HG02623 (cell line): ENCODE data around the gene USP15.

Experiments
- ATAC-seq: cut with Tn5 transposase; IDR thresholded peaks from one replicate; pipeline ENCODE4 v1.9.1; 2021; ENCODE audit warnings: moderate library complexity; ENCODE audit not compliant: unreplicated experiment

Gene USP15

GRCh38 chr12:62259993-62260732 lies at the start of gene USP15:
Gene USP15, plus strand, starts transcription at chr12:62260404. Its CDS starts 11 bp downstream, at chr12:62260415.
- ATAC-seq: peak; percentile 71

DNA sequence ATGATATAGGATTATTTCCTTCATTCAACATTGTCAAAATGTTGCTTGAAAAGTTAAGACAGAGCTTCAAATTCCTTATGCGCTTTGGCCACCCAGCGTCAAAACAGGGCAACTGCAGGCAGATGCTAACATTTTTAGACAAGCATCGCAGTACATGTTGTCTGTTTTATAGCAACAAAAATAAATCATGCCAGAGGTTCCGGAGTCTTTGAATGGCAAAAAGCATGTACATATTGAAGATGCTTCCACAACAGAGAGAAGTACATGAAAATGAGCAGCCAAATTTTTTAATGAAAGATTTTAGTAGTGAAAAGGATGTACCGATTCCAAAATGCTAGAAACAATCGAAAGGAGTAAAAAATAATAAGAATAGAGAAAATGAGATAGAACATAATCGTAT lies 49.8 kb upstream of the USP15 start:
- ATAC-seq: peak; percentile 73

GRCh38 chr12:62211510-62211909 lies 48.7 kb upstream of the USP15 start:
- no peak for ATAC-seq

- no peak for ATAC-seq
Observed at GRCh38 chr12:62214846-62215245, 45.4 kb upstream of the USP15 start.

GRCh38 chr12:62215506-62215905 lies 44.7 kb upstream of the USP15 start:
- no peak for ATAC-seq

GRCh38 chr12:62217466-62218194 lies 42.6 kb upstream of the USP15 start:
- no peak for ATAC-seq

DNA sequence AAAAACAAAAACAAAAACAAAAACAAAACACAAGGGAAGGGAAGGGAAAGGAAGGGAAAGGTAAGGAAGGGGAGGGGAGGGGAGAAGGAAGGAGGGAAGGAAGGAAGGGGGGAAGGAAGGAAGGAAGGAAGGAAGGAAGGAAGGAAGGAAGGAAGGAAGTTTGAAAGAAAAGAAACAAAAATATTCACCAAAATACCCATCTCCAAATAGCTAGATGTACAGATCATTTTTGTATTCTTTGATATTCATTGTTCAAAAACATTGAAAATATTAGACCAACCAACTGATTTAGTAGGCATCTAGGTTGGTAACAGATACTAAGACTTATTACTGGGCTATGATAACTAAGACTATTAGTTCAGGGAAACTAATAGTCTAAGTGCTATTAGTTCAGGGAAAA lies 39.1 kb upstream of the USP15 start:
- no peak for ATAC-seq

GRCh38 chr12:62224601-62225000 lies 35.6 kb upstream of the USP15 start:
- no peak for ATAC-seq

DNA sequence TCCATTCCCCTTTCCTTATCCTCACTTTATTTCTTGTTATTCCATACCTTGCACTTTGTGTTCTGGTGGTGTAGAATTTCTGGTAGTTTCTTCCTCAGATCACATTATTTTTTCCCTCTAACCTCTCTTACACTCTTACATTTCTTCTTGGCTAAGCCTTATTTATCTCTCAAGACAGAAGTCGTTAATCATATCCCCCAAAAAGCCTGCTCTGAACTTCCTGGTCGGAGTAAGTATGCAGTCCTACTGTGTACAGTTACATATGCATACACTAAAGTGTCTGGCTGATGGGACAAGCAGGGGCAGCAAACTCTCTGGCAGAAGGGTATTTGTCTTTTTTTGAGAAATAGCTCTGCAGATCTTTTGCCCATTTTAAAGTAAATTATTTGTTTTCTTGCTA lies 33.1 kb upstream of the USP15 start:
- no peak for ATAC-seq

DNA sequence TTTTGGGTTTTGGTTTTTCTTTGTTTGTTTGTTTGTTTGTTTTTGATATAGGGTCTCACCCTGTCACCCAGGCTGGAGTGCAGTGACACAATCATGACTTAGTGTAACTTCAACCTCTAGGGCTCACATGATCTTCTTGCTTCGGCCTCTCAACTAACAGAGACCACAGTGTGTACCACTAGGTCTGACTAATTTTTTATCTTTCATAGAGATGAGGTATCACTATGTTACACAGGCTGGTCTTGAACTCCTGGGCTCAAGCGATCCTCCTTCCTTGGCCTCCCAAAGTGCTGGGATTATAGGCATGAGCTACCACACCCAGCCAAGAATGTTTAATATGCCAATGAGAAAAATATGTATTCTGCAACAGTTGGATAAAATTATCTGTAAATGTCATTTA lies 29.6 kb upstream of the USP15 start:
- no peak for ATAC-seq

DNA sequence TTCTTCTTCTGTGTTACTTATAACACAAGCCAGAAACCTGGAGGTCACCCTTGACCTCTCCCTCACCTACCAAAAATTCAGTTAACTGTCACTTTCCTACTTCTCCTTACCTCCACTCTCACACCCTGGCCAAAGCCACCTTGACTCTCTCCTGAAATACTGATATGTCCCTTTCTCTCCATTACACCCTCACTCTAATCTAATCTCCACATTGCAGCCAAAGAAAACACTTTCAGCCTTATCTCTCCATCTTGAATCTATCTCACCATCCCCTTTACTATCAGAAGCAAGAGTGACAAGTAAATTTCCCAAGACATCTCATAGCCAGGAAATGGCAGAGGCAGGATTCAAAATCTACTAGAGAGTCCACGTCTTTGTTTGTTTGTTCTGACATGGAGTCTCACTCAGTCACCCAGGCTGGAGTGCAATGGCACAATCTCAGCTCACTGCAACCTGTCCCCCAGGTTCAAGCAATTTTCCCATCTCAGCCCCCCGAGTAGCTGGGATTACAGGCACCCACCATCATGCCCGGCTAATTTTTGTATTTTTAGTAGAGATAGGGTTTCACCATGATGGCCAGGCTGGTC lies 28.0 kb upstream of the USP15 start:
- ATAC-seq: no peak

DNA sequence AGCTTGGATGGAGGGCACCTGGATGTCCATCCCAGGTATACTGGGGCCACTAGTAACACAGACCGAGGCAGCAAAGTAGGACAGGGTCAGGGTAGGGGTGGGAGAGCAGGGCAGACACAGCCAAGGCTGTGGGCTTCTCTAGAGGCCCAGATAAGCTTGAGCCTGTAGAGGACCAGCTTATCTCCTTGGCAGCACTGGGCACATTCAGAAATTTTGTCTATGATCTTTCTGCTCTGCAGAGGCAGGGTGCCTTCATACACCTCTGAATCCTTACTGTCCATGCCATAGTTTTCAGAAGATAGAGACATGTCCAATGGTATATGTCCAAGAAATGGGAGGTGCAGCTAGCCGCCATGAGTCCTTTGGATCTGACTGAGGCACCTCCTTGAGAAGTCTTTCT lies 26.4 kb upstream of the USP15 start:
- ATAC-seq: no peak

DNA sequence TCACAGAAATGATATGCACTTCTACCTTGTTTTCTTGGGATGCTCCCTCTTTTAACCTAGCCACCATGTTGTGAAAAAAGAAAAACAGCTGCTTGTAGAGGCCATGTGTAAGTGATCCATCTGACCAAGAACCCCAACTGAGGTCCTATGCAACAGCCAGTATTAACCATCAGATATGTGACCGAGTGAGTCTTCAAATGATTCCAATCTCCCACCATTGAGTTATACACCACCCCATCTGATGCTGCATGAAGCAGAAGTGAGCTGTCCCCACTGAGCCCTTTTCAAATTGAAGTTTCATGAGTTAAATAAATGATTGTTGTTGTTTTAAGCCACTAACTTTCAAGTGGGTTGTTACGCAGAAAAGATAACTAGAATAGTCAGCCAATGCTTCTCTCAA lies 20.6 kb upstream of the USP15 start:
- no peak for ATAC-seq

DNA sequence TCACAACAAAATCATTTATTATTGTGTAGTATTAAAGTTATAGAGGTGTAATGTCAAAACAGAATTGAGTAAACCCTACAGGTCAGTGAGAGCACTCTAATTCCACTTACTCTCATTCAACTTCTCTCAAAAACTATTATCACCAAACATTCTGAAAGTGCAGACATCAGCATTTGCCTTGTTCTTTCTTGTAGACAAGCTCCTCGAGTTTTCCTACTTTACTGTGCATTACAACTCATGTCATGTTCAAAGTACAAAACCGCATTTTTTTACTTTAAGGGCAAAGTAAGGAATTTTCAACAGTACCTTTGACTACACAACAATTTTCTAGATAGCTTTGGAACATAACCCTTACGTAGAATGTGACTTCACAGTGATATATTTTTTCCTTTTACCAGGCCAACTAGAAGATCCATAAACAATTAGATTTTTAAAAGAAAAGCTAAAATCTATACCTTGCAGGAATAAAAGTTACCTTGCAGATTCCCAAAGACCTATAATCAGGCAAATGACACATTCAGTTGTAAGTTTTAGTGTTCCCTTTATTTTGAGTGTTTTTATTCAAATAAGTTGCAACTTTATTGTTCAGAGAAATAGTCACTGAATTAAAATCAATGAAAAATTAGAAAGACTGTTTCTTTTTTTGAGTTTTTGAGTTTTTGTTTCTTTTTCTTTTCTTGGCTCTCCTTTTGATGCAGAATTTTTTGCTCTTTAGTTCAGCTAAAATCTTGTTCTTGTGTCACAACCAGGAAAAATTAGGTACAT lies 12.7 kb upstream of the USP15 start:
- ATAC-seq: no peak

GRCh38 chr12:62248873-62249272 lies 11.3 kb upstream of the USP15 start:
- no peak for ATAC-seq

GRCh38 chr12:62249419-62249818 lies 10.8 kb upstream of the USP15 start:
- ATAC-seq: no peak

GRCh38 chr12:62250671-62251608 lies 9.3 kb upstream of the USP15 start:
- peak; percentile 90 for ATAC-seq

DNA sequence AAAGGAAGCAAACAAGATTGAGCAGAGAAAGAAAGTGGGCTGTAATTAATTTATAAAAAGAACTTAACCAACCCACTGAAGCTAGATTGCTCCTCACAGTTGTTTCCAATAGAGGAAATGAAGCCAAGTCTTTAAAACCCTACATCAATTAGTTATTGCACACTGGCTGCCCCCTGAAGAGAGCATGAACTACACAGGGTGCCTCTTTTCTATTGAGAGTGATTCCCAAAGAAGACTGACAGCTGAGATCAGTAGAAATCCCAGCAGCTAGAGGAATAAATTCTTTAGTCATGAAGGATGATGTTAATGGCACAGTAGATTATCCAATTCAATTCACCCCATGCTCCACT lies 8.6 kb upstream of the USP15 start:
- ATAC-seq: peak; percentile 39

DNA sequence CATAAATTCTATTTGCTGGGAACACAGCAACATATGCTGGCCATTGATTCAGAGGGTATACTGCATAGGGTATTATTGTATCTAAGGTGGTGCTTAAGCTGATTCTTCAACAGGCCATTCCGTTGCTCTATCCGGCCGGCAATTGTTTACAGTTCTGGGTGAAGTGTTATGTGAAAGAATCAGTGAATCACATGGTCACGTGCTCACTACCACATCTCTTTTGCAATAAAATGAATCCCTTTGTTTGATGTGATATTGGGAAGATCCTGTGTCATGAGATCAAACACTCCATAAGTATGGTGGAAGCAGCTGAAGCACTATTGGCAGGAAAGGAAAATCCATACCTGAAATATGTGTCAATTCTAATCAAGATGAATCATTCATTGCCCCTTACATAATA lies 7.6 kb upstream of the USP15 start:
- ATAC-seq: no peak

DNA sequence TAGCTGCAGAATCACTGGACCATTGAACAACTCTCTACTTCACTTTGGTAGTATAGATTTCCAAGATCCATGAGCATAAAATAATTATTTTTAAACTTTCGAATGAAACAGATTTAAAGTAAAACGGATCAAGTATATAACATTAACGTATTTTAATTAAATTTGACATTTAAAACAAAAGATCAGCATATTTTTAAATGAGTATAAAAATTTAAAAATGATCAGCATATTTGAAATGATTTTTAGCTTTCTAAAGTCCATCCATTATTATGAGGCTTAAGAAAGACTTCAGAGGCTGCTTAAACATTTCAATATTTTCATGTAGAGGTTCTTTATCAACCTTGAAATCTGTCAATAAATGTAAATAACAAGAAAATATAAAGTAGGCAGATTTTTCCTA lies 5.2 kb upstream of the USP15 start:
- ATAC-seq: no peak
